Fibroblast of skin of left biceps (primary cell): ENCODE results near the gene LILRA5.
"Not testable (repeated sequence)": the region's sequence is repeated elsewhere in the genome, so short reads cannot be mapped to it uniquely, and the experiment has no call there.

Experiments
- DNase-seq, 2 experiments: peaks; one replicate each; pipeline ENCODE4 v3.0.0-alpha.2; 2013; ENCODE audit warnings: low read depth in 2 of 2

LILRA5 gene

GRCh38 chr19:54312436-54313377 lies at the start of gene LILRA5:
LILRA5 (minus strand) TSS chr19:54313166; CDS start chr19:54313019, 147 bp downstream.
- DNase-seq, result no peak

- not testable (repeated sequence) for DNase-seq
These were observed 48.9 kb upstream of the LILRA5 start for GRCh38 chr19:54361680-54362422.

GRCh38 chr19:54359149-54359820 lies 46.3 kb upstream of the LILRA5 start:
- not testable (repeated sequence) for DNase-seq

- DNase-seq, result no peak
These were observed 44.4 kb upstream of the LILRA5 start for GRCh38 chr19:54357381-54357780.

- no peak for DNase-seq
These were observed 43.6 kb upstream of the LILRA5 start for GRCh38 chr19:54356444-54357056.

- no peak for DNase-seq
These were observed 42.7 kb upstream of the LILRA5 start for GRCh38 chr19:54355675-54356074.

- DNase-seq, result no peak
These were observed 41.8 kb upstream of the LILRA5 start for GRCh38 chr19:54354761-54355160.

- no peak for DNase-seq
These were observed 39.6 kb upstream of the LILRA5 start for GRCh38 chr19:54352546-54352945.

GRCh38 chr19:54352041-54352440 lies 39.1 kb upstream of the LILRA5 start:
- DNase-seq, result no peak

GRCh38 chr19:54351474-54351873 lies 38.5 kb upstream of the LILRA5 start:
- no peak for DNase-seq

GRCh38 chr19:54345938-54346386 lies 33.0 kb upstream of the LILRA5 start:
- no peak for DNase-seq

- no peak for DNase-seq
These were observed 30.9 kb upstream of the LILRA5 start for GRCh38 chr19:54343868-54344267.

GRCh38 chr19:54341295-54341694 lies 28.3 kb upstream of the LILRA5 start:
- DNase-seq, result no peak

- no peak for DNase-seq
These were observed 26.8 kb upstream of the LILRA5 start for GRCh38 chr19:54339646-54340358.

GRCh38 chr19:54338521-54338920 lies 25.6 kb upstream of the LILRA5 start:
- no peak for DNase-seq

GRCh38 chr19:54337858-54338230 lies 24.9 kb upstream of the LILRA5 start:
- DNase-seq, result no peak

GRCh38 chr19:54336893-54337857 lies 24.2 kb upstream of the LILRA5 start:
- DNase-seq, result no peak

GRCh38 chr19:54335979-54336892 lies 23.3 kb upstream of the LILRA5 start:
- no peak for DNase-seq

- DNase-seq, result no peak
These were observed 22.2 kb upstream of the LILRA5 start for GRCh38 chr19:54335164-54335563.
